ENCODE data around the gene TFCP2L1. TPM values are rescaled to one million over a fixed set of nuclear protein-coding genes. Genes with fewer than 3 reads are reported as not detected.
A peak's percentile ranks its signal among the peaks of the same experiment; 100 is the strongest.

The TFCP2L1 gene
- total RNA-seq, 1 experiment from 2014 or later: 18.4 TPM

- no TSS peak for BruUV-seq (replicated peaks)
- intact Hi-C loops (cut with micrococcal nuclease; ENCODE audit: unreplicated experiment): no loop called here
- H3K4me3 Mint-ChIP-seq (ENCODE audit: unreplicated experiment): no peak overlapping the region
Measured at GRCh38 chr2:121286506-121286905, 1.5 kb upstream of the TFCP2L1 start.

GRCh38 chr2:121285926-121286325 is 924 bp upstream of the TFCP2L1 start:
- BruUV-seq (replicated peaks): no TSS peak
- Mint-ChIP-seq H3K4me1 (ENCODE audit: low read depth, unreplicated experiment) (peaks cover 9% of the 10 kb centered on the region), H3K27me3 (ENCODE audit: insufficient read depth, unreplicated experiment) (no peaks in the 10 kb centered on the region), H3K4me3 (ENCODE audit: unreplicated experiment) (peak overlapping the region; percentile 90), H3K36me3 (ENCODE audit: insufficient read depth, unreplicated experiment) (no peaks in the 10 kb centered on the region), H3K27ac (ENCODE audit: unreplicated experiment) (no peak overlapping the region), H3K9me3 (ENCODE audit: unreplicated experiment) (no peaks in the 10 kb centered on the region)
- no peak overlapping the region for H3K4me3 ChIP-seq (ENCODE audit: low read depth, low read length)
- H3K27me3 ChIP-seq (replicated peaks; ENCODE audit: control insufficient read depth, insufficient read depth, low read length): no peaks in the 10 kb centered on the region
- no peak for DNase-seq
- ChIA-PET CTCF (no interaction called here), POLR2A (no interaction called here)
- H3K4me1 ChIP-seq: peaks cover 12% of the 10 kb centered on the region
- intact Hi-C loops (cut with micrococcal nuclease; ENCODE audit: unreplicated experiment): no loop called here
- H3K9me3 ChIP-seq: no peaks in the 10 kb centered on the region
- H3K36me3 ChIP-seq (ENCODE audit: control insufficient read depth, insufficient read depth, low read length): no peaks in the 10 kb centered on the region
- TF ChIP-seq CTCF (IDR thresholded peaks at IDR 0.05; ENCODE audit: insufficient read depth in 1 of 2, low read depth in 1 of 2, low read length in 1 of 2, severe bottlenecking in 1 of 2, unreplicated experiment in 1 of 2): no peak

More at GRCh38 chr2:121286506-121286905, 1.5 kb upstream of the TFCP2L1 start:
- Mint-ChIP-seq H3K4me1 (ENCODE audit: low read depth, unreplicated experiment) (peaks cover 9% of the 10 kb centered on the region), H3K9me3 (ENCODE audit: unreplicated experiment) (no peaks in the 10 kb centered on the region), H3K27ac (ENCODE audit: unreplicated experiment) (peak overlapping the region; percentile 7), H3K36me3 (ENCODE audit: insufficient read depth, unreplicated experiment) (no peaks in the 10 kb centered on the region), H3K27me3 (ENCODE audit: insufficient read depth, unreplicated experiment) (no peaks in the 10 kb centered on the region)
- TF ChIP-seq CTCF (IDR thresholded peaks at IDR 0.05; ENCODE audit: insufficient read depth in 1 of 2, low read depth in 1 of 2, low read length in 1 of 2, severe bottlenecking in 1 of 2, unreplicated experiment in 1 of 2): no peak
- no peak for DNase-seq
- no peaks in the 10 kb centered on the region for H3K27me3 ChIP-seq (replicated peaks; ENCODE audit: control insufficient read depth, insufficient read depth, low read length)
- H3K4me3 ChIP-seq (ENCODE audit: low read depth, low read length): no peak overlapping the region
- ChIA-PET CTCF (no interaction called here), POLR2A (no interaction called here)
- no peaks in the 10 kb centered on the region for H3K9me3 ChIP-seq
- H3K36me3 ChIP-seq (ENCODE audit: control insufficient read depth, insufficient read depth, low read length): no peaks in the 10 kb centered on the region
- H3K4me1 ChIP-seq: peaks cover 12% of the 10 kb centered on the region

- peak overlapping the region; percentile 90 for H3K4me3 Mint-ChIP-seq (ENCODE audit: unreplicated experiment)
- TSS peak; percentile 52 for BruUV-seq (replicated peaks)
- Histone ChIP-seq H3K27me3 (replicated peaks; ENCODE audit: control insufficient read depth, insufficient read depth, low read length) (no peaks in the 10 kb centered on the region), H3K9me3 (no peaks in the 10 kb centered on the region), H3K4me1 (peaks cover 12% of the 10 kb centered on the region), H3K4me3 (ENCODE audit: low read depth, low read length) (peak overlapping the region; percentile 59), H3K36me3 (ENCODE audit: control insufficient read depth, insufficient read depth, low read length) (no peaks in the 10 kb centered on the region)
- no peaks in the 10 kb centered on the region for H3K9me3 Mint-ChIP-seq (ENCODE audit: unreplicated experiment)
- ChIA-PET POLR2A (no interaction called here), CTCF (no interaction called here)
- H3K27me3 Mint-ChIP-seq (ENCODE audit: insufficient read depth, unreplicated experiment): no peaks in the 10 kb centered on the region
- TF ChIP-seq CTCF (IDR thresholded peaks at IDR 0.05; ENCODE audit: insufficient read depth in 1 of 2, low read depth in 1 of 2, low read length in 1 of 2, severe bottlenecking in 1 of 2, unreplicated experiment in 1 of 2): no peak
- no peak for DNase-seq
- intact Hi-C loops (cut with micrococcal nuclease; ENCODE audit: unreplicated experiment): loop anchor here (1.0 kb wide), 2 partner anchors 11 to 73 kb away; no protein-coding TSS in a partner anchor
- H3K27ac Mint-ChIP-seq (ENCODE audit: unreplicated experiment): peak overlapping the region; percentile 55
- peaks cover 9% of the 10 kb centered on the region for H3K4me1 Mint-ChIP-seq (ENCODE audit: low read depth, unreplicated experiment)
- H3K36me3 Mint-ChIP-seq (ENCODE audit: insufficient read depth, unreplicated experiment): no peaks in the 10 kb centered on the region
Measured at GRCh38 chr2:121283670-121284462, 1.1 kb downstream of the TFCP2L1 start.

Measured in Caco-2 (cell line).